ENCODE data around the gene S1PR3. TPM values are rescaled to one million over a fixed set of nuclear protein-coding genes. Genes with fewer than 3 reads are reported as not detected.

S1PR3 gene
- total RNA-seq, 1 experiment from 2014 or later: 8.4 TPM

GRCh38 chr9:89010526-89011111, 19.4 kb downstream of the S1PR3 start:
- no peak for TF ChIP-seq CTCF (conservative IDR thresholded peaks at IDR 0.05; ENCODE audit: low read depth, low read length)
- no peak for TF ChIP-seq EZH2 (IDR thresholded peaks at IDR 0.05; ENCODE audit: low read length, unreplicated experiment)
- TF ChIP-seq EZH2phosphoT487 (IDR thresholded peaks at IDR 0.05; ENCODE audit: borderline replicate concordance, low read length): no peak
- Histone ChIP-seq H3K4me3 (ENCODE audit: low read length) (no peak overlapping the region), H2AFZ (ENCODE audit: low read length) (no peak overlapping the region), H3K9ac (ENCODE audit: low read length) (no peak overlapping the region), H4K20me1 (ENCODE audit: low read length) (no peaks in the 10 kb centered on the region), H3K36me3 (ENCODE audit: low read depth, low read length) (no peaks in the 10 kb centered on the region), H3K4me1 (ENCODE audit: insufficient read depth, low read length) (no peaks in the 10 kb centered on the region), H3F3A (ENCODE audit: low read length, unreplicated experiment) (no peaks in the 10 kb centered on the region), H3K79me2 (ENCODE audit: low read length) (no peaks in the 10 kb centered on the region), H3K9me2 (replicated peaks; ENCODE audit: low read length) (no peaks in the 10 kb centered on the region), H3K9me3 (ENCODE audit: low read length) (no peaks in the 10 kb centered on the region), H3K4me2 (ENCODE audit: low read length) (no peak overlapping the region), H3K27ac (ENCODE audit: low read length) (no peak overlapping the region), H3K27me3 (ENCODE audit: low read length) (no peaks in the 10 kb centered on the region)
- DNase-seq (no peak), ATAC-seq (no peak)
- ChIA-PET POLR2A (ENCODE audit: unreplicated experiment) (no interaction called here), CTCF (no interaction called here)
- intact Hi-C loops (cut with micrococcal nuclease): no loop called here
- no TSS peak for BruUV-seq (replicated peaks)

- H3K9ac ChIP-seq (ENCODE audit: low read length): no peak overlapping the region
- POLR2A ChIA-PET (ENCODE audit: unreplicated experiment): no interaction called here
- H3K9me3 ChIP-seq (ENCODE audit: low read length): no peaks in the 10 kb centered on the region
- no peaks in the 10 kb centered on the region for H3K79me2 ChIP-seq (ENCODE audit: low read length)
- no peak overlapping the region for H3K4me2 ChIP-seq (ENCODE audit: low read length)
- H3K4me3 ChIP-seq (ENCODE audit: low read length): no peak overlapping the region
- no peaks in the 10 kb centered on the region for H3K36me3 ChIP-seq (ENCODE audit: low read depth, low read length)
- no peak overlapping the region for H3K27ac ChIP-seq (ENCODE audit: low read length)
- no peaks in the 10 kb centered on the region for H4K20me1 ChIP-seq (ENCODE audit: low read length)
- no peaks in the 10 kb centered on the region for H3F3A ChIP-seq (ENCODE audit: low read length, unreplicated experiment)
- TF ChIP-seq CTCF (conservative IDR thresholded peaks at IDR 0.05; ENCODE audit: low read depth, low read length) (no peak), EZH2 (IDR thresholded peaks at IDR 0.05; ENCODE audit: low read length, unreplicated experiment) (no peak), EZH2phosphoT487 (IDR thresholded peaks at IDR 0.05; ENCODE audit: borderline replicate concordance, low read length) (no peak)
- no peaks in the 10 kb centered on the region for H3K4me1 ChIP-seq (ENCODE audit: insufficient read depth, low read length)
- intact Hi-C loops (cut with micrococcal nuclease): no loop called here
- no peaks in the 10 kb centered on the region for H3K9me2 ChIP-seq (replicated peaks; ENCODE audit: low read length)
- DNase-seq (no peak), ATAC-seq (no peak)
- H3K27me3 ChIP-seq (ENCODE audit: low read length): no peaks in the 10 kb centered on the region
- CTCF ChIA-PET: no interaction called here
- H2AFZ ChIP-seq (ENCODE audit: low read length): no peak overlapping the region
- no TSS peak for BruUV-seq (replicated peaks)
Measured at GRCh38 chr9:89011683-89012082, 20.4 kb downstream of the S1PR3 start.

- H3K27me3 ChIP-seq (ENCODE audit: low read length): no peaks in the 10 kb centered on the region
- H3K4me1 ChIP-seq (ENCODE audit: insufficient read depth, low read length): no peaks in the 10 kb centered on the region
- CTCF ChIA-PET: no interaction called here
- no peaks in the 10 kb centered on the region for H3F3A ChIP-seq (ENCODE audit: low read length, unreplicated experiment)
- H3K9ac ChIP-seq (ENCODE audit: low read length): no peak overlapping the region
- POLR2A ChIA-PET (ENCODE audit: unreplicated experiment): no interaction called here
- no TSS peak for BruUV-seq (replicated peaks)
- no peak overlapping the region for H2AFZ ChIP-seq (ENCODE audit: low read length)
- intact Hi-C loops (cut with micrococcal nuclease): no loop called here
- no peak for ATAC-seq
- no peaks in the 10 kb centered on the region for H3K9me2 ChIP-seq (replicated peaks; ENCODE audit: low read length)
- TF ChIP-seq EZH2phosphoT487 (IDR thresholded peaks at IDR 0.05; ENCODE audit: borderline replicate concordance, low read length) (no peak), EZH2 (IDR thresholded peaks at IDR 0.05; ENCODE audit: low read length, unreplicated experiment) (no peak), CTCF (conservative IDR thresholded peaks at IDR 0.05; ENCODE audit: low read depth, low read length) (no peak)
- H3K79me2 ChIP-seq (ENCODE audit: low read length): no peaks in the 10 kb centered on the region
- H3K4me2 ChIP-seq (ENCODE audit: low read length): no peak overlapping the region
- H3K9me3 ChIP-seq (ENCODE audit: low read length): no peaks in the 10 kb centered on the region
- no peak overlapping the region for H3K27ac ChIP-seq (ENCODE audit: low read length)
- H4K20me1 ChIP-seq (ENCODE audit: low read length): no peaks in the 10 kb centered on the region
- H3K4me3 ChIP-seq (ENCODE audit: low read length): no peak overlapping the region
- no peak for DNase-seq
- no peaks in the 10 kb centered on the region for H3K36me3 ChIP-seq (ENCODE audit: low read depth, low read length)
Measured at GRCh38 chr9:89012294-89013042, 21.2 kb downstream of the S1PR3 start.
